Hematopoietic multipotent progenitor cell treated with erythropoietin and hydrocortisone succinate and interleukin-3 and kit ligand, for 8 days (in vitro differentiated cells): ENCODE measurements around the gene KRT79.
"Not testable (repeated sequence)": the region's sequence is repeated elsewhere in the genome, so short reads cannot be mapped to it uniquely, and the experiment has no call there.

ENCODE experiments used
- DNase-seq: peaks from one replicate; pipeline ENCODE4 v3.0.0-alpha.2; 2015

The KRT79 gene

GRCh38 chr12:52860102-52860823 lies 26.2 kb upstream of the KRT79 start:
- DNase-seq = no peak

- no peak for DNase-seq
Observed at GRCh38 chr12:52857500-52857899, 23.4 kb upstream of the KRT79 start.

- no peak for DNase-seq
Observed at GRCh38 chr12:52856787-52857186, 22.7 kb upstream of the KRT79 start.

- not testable (repeated sequence) for DNase-seq
Observed at GRCh38 chr12:52856077-52856476, 22.0 kb upstream of the KRT79 start.

- DNase-seq = no peak
Observed at GRCh38 chr12:52851787-52852186, 17.7 kb upstream of the KRT79 start.

GRCh38 chr12:52850681-52851080 lies 16.6 kb upstream of the KRT79 start:
- DNase-seq = no peak

- DNase-seq = no peak
Observed at GRCh38 chr12:52849511-52849910, 15.4 kb upstream of the KRT79 start.

GRCh38 chr12:52848661-52849255 lies 14.6 kb upstream of the KRT79 start, which contains the start of gene KRT78:
KRT78 (minus strand) TSS chr12:52848994; CDS start chr12:52848930, 64 bp downstream.
- DNase-seq = no peak

- no peak for DNase-seq
Observed at GRCh38 chr12:52847335-52848102, 13.4 kb upstream of the KRT79 start.

GRCh38 chr12:52846356-52846970 lies 12.4 kb upstream of the KRT79 start:
- no peak for DNase-seq

GRCh38 chr12:52845946-52846345 lies 11.8 kb upstream of the KRT79 start:
- no peak for DNase-seq

- DNase-seq = no peak
Observed at GRCh38 chr12:52844386-52844785, 10.3 kb upstream of the KRT79 start.

GRCh38 chr12:52839436-52840105 lies 5.5 kb upstream of the KRT79 start:
- no peak for DNase-seq

- peak; percentile 11 for DNase-seq
Observed at GRCh38 chr12:52838609-52839435, 4.7 kb upstream of the KRT79 start.

- no peak for DNase-seq
Observed at GRCh38 chr12:52837781-52838608, 3.9 kb upstream of the KRT79 start.

- no peak for DNase-seq
Observed at GRCh38 chr12:52837413-52837741, 3.3 kb upstream of the KRT79 start.

- DNase-seq = no peak
Observed at GRCh38 chr12:52836491-52837412, 2.6 kb upstream of the KRT79 start.

- peak; percentile 19 for DNase-seq
Observed at GRCh38 chr12:52836042-52836466, 1.9 kb upstream of the KRT79 start.

- no peak for DNase-seq
Observed at GRCh38 chr12:52835271-52836041, 1.3 kb upstream of the KRT79 start.
